ENCODE results near the gene USP53. TPM values are rescaled to one million over a fixed set of nuclear protein-coding genes. Genes with fewer than 3 reads are reported as not detected.

Gene USP53
- total RNA-seq, 1 experiment from 2014 or later = 20.1 TPM

DNA sequence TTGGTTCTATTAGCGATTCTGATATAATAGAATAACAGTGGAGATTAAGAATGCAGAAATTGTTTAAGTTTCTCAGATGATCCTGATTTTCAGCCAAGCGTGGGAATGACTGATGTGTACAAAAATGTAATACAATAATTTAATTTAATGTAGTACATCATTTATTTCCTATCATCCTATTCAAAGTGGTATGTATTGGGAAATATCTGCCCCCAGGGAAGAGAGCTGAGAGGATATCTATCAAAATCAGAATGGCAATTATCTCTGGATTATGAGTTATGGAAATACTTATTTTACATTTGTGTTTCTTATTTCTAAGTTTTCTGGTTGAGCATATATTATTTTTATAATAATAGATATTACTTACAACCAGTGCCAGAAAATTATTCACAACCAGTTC, 105.5 kb downstream of the USP53 start:
- Mint-ChIP-seq H3K4me3 (no peak overlapping the region), H3K4me1 (peaks cover 10% of the 10 kb centered on the region), H3K9me3 (no peaks in the 10 kb centered on the region), H3K36me3 (no peaks in the 10 kb centered on the region), H3K27me3 (ENCODE audit: low read depth) (no peaks in the 10 kb centered on the region), H3K27ac (no peak overlapping the region)
- no peak for TF ChIP-seq SOX15 (CRISPR knock-in tag; IDR thresholded peaks at IDR 0.05)
- TF ChIP-seq MLX (CRISPR knock-in tag; IDR thresholded peaks at IDR 0.05) = no peak
- no peak for TF ChIP-seq ZNF532 (CRISPR knock-in tag; IDR thresholded peaks at IDR 0.05; ENCODE audit: borderline replicate concordance)
- TF ChIP-seq ATF6 (CRISPR knock-in tag; IDR thresholded peaks at IDR 0.05) = no peak
- no peak for TF ChIP-seq ZNF425 (CRISPR knock-in tag; conservative IDR thresholded peaks at IDR 0.05)
- TF ChIP-seq TEAD1 (CRISPR knock-in tag; IDR thresholded peaks at IDR 0.05) = no peak
- TF ChIP-seq ATF1 (CRISPR knock-in tag; IDR thresholded peaks at IDR 0.05) = no peak
- no peak for TF ChIP-seq ZNF416 (CRISPR knock-in tag; IDR thresholded peaks at IDR 0.05)
- ChIA-PET POLR2A (no interaction called here), CTCF (no interaction called here)
- no peak for ATAC-seq
- no peak for DNase-seq (ENCODE audit: low spot score)

- ATAC-seq (no peak), DNase-seq (ENCODE audit: low spot score) (no peak)
- ChIA-PET CTCF (interaction anchor here (1.0 kb wide), 1 partner anchor 168 kb away, joined by 4 read pairs; no protein-coding TSS in a partner anchor), POLR2A (no interaction called here)
- Mint-ChIP-seq H3K4me1 (no peaks in the 10 kb centered on the region), H3K9me3 (no peaks in the 10 kb centered on the region), H3K36me3 (no peaks in the 10 kb centered on the region), H3K4me3 (no peak within 1 kb of the TSS), H3K27ac (no peak within 1 kb of the TSS), H3K27me3 (ENCODE audit: low read depth) (no peaks in the 10 kb centered on the region; the same call in 1 of the 2 replicates)
- no peak for TF ChIP-seq ESRRA (CRISPR knock-in tag; IDR thresholded peaks at IDR 0.05; ENCODE audit: borderline replicate concordance)
- TF ChIP-seq, protein P1, sequence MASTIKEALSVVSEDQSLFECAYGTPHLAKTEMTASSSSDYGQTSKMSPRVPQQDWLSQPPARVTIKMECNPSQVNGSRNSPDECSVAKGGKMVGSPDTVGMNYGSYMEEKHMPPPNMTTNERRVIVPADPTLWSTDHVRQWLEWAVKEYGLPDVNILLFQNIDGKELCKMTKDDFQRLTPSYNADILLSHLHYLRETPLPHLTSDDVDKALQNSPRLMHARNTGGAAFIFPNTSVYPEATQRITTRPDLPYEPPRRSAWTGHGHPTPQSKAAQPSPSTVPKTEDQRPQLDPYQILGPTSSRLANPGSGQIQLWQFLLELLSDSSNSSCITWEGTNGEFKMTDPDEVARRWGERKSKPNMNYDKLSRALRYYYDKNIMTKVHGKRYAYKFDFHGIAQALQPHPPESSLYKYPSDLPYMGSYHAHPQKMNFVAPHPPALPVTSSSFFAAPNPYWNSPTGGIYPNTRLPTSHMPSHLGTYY (CRISPR knock-in tag; IDR thresholded peaks at IDR 0.05) = no peak
- no peak for TF ChIP-seq TEAD1 (CRISPR knock-in tag; IDR thresholded peaks at IDR 0.05)
- TF ChIP-seq GRHL2 (CRISPR knock-in tag; IDR thresholded peaks at IDR 0.05; ENCODE audit: insufficient replicate concordance, severe bottlenecking) = no peak
- no peak for TF ChIP-seq GABPB1 (CRISPR knock-in tag; IDR thresholded peaks at IDR 0.05)
- TF ChIP-seq, protein P2, sequence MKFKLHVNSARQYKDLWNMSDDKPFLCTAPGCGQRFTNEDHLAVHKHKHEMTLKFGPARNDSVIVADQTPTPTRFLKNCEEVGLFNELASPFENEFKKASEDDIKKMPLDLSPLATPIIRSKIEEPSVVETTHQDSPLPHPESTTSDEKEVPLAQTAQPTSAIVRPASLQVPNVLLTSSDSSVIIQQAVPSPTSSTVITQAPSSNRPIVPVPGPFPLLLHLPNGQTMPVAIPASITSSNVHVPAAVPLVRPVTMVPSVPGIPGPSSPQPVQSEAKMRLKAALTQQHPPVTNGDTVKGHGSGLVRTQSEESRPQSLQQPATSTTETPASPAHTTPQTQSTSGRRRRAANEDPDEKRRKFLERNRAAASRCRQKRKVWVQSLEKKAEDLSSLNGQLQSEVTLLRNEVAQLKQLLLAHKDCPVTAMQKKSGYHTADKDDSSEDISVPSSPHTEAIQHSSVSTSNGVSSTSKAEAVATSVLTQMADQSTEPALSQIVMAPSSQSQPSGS (CRISPR knock-in tag; IDR thresholded peaks at IDR 0.05; ENCODE audit: borderline replicate concordance, low read depth) = no peak
- TF ChIP-seq SMAD3 (CRISPR knock-in tag; IDR thresholded peaks at IDR 0.05; ENCODE audit: borderline replicate concordance) = no peak
- TF ChIP-seq, protein P3, sequence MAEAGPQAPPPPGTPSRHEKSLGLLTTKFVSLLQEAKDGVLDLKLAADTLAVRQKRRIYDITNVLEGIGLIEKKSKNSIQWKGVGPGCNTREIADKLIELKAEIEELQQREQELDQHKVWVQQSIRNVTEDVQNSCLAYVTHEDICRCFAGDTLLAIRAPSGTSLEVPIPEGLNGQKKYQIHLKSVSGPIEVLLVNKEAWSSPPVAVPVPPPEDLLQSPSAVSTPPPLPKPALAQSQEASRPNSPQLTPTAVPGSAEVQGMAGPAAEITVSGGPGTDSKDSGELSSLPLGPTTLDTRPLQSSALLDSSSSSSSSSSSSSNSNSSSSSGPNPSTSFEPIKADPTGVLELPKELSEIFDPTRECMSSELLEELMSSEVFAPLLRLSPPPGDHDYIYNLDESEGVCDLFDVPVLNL (CRISPR knock-in tag; IDR thresholded peaks at IDR 0.05; ENCODE audit: borderline replicate concordance, low read depth) = no peak
- TF ChIP-seq SOX15 (CRISPR knock-in tag; IDR thresholded peaks at IDR 0.05) = no peak
- no peak for TF ChIP-seq RORB (CRISPR knock-in tag; IDR thresholded peaks at IDR 0.05)
These were observed 109.6 kb downstream of the USP53 start, which contains the start of gene FABP2 for GRCh38 chr4:119321921-119322687. FABP2 (minus strand) TSS chr4:119322138; CDS start chr4:119322102, 36 bp downstream.
